GM13976 (cell line): ENCODE results near the gene THOC6.

Experiments
- DNase-seq: peaks from one replicate; pipeline ENCODE4 v3.0.0; 2012; ENCODE audit warnings: low spot score
- in situ Hi-C: fragments of 300-500 bp; cut with MboI; formaldehyde crosslinking; loops from one replicate; pipeline ENCODE4 v1.12.0; 2022; ENCODE audit warnings: low sequenced_read_pairs, mixed read lengths, inconsistent platforms; ENCODE audit not compliant: unreplicated experiment
- TF ChIP-seq, protein P1 (sequence below): IDR thresholded peaks from 2 replicates; pipeline ENCODE4 v1.5.1; 2012; ENCODE audit warnings: borderline replicate concordance, mild to moderate bottlenecking; ENCODE audit not compliant: insufficient read depth; ENCODE audit errors: extremely low read depth, missing control alignments, control extremely low read depth

Gene THOC6

DNA sequence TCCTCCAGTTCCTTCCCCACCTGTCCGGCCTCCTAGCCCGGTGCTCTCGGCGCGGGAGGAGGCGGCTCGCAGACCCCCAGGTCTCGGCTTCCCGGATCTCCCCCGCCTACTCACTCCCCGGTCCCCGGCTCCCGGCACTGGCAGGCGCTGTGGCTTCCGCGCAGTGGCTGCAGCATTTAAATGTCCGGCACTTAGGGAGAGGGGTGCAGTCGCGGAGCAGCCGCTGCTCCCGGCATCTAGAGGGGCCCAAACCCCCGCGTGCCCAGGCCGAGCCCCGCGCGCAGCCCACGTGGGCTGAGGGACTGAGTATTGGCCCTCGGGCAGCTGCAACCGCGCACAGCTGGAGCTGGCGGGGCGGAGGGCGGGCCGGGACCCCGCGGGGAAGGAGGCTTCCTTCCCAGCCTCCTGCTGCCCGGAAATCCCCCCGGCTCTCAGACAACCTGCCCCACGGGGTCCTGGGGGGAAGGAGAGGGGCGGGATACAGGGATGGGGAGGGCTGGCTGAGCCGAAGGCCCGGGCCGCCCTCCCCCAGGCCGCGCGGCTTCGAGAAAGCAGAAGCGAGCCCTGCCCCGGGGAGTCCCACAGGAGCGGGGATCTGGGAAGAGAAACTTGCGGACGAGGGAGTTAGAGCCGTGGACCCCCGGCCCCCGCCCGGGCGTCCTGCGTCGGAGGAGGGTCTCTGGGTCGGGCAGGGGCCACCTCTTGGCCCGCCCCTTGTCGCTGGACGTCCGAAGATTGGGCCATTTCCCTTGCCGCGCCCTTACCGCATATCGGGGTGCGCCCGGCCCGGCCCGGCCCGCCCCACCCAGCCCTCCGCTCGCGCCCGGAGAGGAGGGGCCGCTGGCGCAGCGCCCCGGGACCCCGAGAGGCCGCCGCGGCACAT is 22.2 kb downstream of the THOC6 start, which contains the start of gene MMP25:
TSS of gene MMP25 (plus strand) at position 804 of the 883 bp plus-strand sequence. CDS start 357 bp downstream, outside the sequence.
- DNase-seq, result peak; percentile 79

DNA sequence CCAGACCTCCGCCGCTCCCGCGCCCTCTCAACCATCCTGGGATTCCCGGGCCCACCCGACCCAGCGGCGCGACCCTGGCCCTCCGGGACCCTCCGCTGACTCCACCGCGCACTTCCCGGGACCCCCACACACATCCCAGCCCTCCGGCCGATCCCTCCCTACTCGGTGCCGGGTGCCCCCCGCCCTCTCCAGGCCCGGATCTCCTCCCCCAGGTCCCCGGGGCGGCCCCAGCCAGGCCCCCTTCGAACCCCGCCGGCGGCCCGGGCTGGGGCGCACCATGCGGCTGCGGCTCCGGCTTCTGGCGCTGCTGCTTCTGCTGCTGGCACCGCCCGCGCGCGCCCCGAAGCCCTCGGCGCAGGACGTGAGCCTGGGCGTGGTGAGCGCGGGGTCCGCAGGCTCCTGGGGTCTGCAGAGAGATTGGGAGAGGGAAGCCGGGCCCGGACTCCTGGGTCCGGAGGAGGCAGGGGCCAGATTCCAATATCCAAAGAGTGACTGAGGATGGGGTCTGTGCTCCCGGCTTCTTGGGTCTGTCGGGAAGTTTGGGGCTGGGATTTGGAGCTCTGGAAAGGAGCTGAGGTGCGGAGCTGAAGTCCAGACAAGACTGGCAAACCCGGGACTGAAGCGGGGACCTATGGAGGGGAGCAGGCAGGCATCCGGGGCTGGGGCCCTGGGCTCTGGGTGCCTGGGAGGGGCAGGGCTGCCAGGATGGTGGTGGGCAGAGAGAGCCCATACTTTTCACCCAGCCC is 23.0 kb downstream of the THOC6 start:
- in situ Hi-C loops, result no loop called here
- peak; percentile 59 for DNase-seq
- TF ChIP-seq, protein P1, sequence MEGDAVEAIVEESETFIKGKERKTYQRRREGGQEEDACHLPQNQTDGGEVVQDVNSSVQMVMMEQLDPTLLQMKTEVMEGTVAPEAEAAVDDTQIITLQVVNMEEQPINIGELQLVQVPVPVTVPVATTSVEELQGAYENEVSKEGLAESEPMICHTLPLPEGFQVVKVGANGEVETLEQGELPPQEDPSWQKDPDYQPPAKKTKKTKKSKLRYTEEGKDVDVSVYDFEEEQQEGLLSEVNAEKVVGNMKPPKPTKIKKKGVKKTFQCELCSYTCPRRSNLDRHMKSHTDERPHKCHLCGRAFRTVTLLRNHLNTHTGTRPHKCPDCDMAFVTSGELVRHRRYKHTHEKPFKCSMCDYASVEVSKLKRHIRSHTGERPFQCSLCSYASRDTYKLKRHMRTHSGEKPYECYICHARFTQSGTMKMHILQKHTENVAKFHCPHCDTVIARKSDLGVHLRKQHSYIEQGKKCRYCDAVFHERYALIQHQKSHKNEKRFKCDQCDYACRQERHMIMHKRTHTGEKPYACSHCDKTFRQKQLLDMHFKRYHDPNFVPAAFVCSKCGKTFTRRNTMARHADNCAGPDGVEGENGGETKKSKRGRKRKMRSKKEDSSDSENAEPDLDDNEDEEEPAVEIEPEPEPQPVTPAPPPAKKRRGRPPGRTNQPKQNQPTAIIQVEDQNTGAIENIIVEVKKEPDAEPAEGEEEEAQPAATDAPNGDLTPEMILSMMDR, result no peak

More for the DNA sequence above, 22.2 kb downstream of the THOC6 start, which contains the start of gene MMP25:
- in situ Hi-C loops, result no loop called here
- TF ChIP-seq, protein P1, result no peak

DNA sequence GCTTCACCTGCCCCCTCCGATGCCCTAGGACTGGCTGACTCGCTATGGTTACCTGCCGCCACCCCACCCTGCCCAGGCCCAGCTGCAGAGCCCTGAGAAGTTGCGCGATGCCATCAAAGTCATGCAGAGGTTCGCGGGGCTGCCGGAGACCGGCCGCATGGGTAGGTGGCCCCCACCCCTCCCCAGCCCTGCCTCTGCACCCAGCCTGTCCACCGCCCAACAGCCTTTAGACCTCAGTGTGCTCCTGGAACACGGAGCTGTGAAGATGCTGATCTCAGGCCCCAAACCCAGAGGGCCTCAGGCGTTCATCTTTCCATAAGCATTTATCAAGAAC is 23.5 kb downstream of the THOC6 start:
- TF ChIP-seq, protein P1, result no peak
- DNase-seq, result no peak
- in situ Hi-C loops, result no loop called here

DNA sequence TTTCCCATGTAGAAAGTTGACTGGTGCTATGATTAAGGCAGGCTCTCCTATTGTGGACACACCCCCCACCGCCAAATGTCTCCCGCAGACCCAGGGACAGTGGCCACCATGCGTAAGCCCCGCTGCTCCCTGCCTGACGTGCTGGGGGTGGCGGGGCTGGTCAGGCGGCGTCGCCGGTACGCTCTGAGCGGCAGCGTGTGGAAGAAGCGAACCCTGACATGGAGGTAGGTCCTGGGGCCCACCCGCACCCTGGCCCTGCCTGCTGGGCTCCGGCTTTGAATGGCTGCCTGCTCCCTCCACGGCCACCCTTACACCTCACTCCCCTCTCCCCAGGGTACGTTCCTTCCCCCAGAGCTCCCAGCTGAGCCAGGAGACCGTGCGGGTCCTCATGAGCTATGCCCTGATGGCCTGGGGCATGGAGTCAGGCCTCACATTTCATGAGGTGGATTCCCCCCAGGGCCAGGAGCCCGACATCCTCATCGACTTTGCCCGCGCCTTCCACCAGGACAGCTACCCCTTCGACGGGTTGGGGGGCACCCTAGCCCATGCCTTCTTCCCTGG is 26.2 kb downstream of the THOC6 start:
- in situ Hi-C loops, result no loop called here
- TF ChIP-seq, protein P1, result no peak
- peak; percentile 16 for DNase-seq

DNA sequence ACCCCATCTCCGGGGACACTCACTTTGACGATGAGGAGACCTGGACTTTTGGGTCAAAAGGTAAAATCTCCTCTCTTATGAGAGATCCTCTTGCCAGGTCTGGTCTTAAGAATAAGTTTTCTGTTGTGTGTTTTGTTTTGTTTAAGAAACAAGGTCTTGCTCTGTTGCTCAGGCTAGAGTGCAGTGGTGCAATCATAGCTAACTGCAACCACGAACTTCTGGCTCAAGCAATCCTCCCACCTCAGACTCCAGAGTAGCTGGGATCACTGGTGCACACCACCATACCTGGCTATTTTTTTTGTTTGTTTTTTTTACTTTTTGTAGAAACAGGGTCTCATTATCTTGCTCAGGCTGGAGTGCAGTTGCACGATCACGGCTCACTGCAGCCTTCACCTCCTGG is 26.7 kb downstream of the THOC6 start:
- no peak for DNase-seq
- in situ Hi-C loops, result no loop called here
- TF ChIP-seq, protein P1, result no peak

DNA sequence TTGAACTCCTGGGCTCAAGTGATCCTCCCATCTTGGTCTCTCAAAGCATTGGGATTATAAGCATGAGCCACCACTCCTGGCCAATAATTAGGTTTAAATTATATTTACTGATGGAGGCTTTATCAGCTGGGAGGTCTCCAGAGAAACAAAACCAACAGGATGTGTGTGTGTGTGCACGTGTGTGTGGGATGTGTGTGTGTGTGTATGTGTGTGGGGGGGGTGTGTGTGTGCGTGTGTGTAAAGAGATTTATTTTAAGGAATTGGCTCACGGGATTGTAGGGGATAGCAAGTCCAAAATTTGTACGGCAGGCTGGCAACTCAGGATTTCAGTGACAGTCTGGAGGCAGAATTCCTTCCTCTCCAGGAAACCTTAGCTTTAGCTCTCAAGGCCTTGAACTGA is 27.2 kb downstream of the THOC6 start:
- TF ChIP-seq, protein P1, result no peak
- no peak for DNase-seq
- in situ Hi-C loops, result no loop called here
